Activated CD8-positive, alpha-beta memory T cell treated with anti-CD3 and anti-CD28 coated beads, Interleukin-2, amount 50 U/mL, for 1 hour (primary cell): ENCODE data around the gene DVL1.
"Not testable (repeated sequence)": the region's sequence is repeated elsewhere in the genome, so short reads cannot be mapped to it uniquely, and the experiment has no call there.

Experiments used
- DNase-seq: peaks from one replicate; pipeline ENCODE4 v3.0.0-alpha.2; 2020; ENCODE audit errors: extremely low read depth

DVL1 gene

GRCh38 chr1:1327291-1327690 lies 21.9 kb downstream of the DVL1 start:
- no peak for DNase-seq

- DNase-seq = no peak
These were observed 23.1 kb downstream of the DVL1 start for GRCh38 chr1:1326075-1326605.

GRCh38 chr1:1325288-1326074 lies 23.7 kb downstream of the DVL1 start:
- DNase-seq = no peak

- peak; percentile 88 for DNase-seq
These were observed 24.5 kb downstream of the DVL1 start, which contains the start of the genes CPTP and INTS11 for GRCh38 chr1:1324524-1325287. Gene CPTP (plus strand): TSS chr1:1324802. CDS start chr1:1326911, 2,109 bp downstream. Gene INTS11 (minus strand): TSS chr1:1324660. CDS start chr1:1324608, 52 bp downstream.

- no peak for DNase-seq
These were observed 25.1 kb downstream of the DVL1 start for GRCh38 chr1:1324084-1324523.

- no peak for DNase-seq
These were observed 26.3 kb downstream of the DVL1 start for GRCh38 chr1:1322952-1323351.

GRCh38 chr1:1322418-1322817 lies 26.8 kb downstream of the DVL1 start:
- DNase-seq = no peak

GRCh38 chr1:1321477-1321876 lies 27.7 kb downstream of the DVL1 start:
- no peak for DNase-seq

GRCh38 chr1:1320666-1321448 lies 28.4 kb downstream of the DVL1 start:
- no peak for DNase-seq

- DNase-seq = no peak
These were observed 29.6 kb downstream of the DVL1 start for GRCh38 chr1:1319646-1319941.

GRCh38 chr1:1318777-1319645 lies 30.2 kb downstream of the DVL1 start:
- no peak for DNase-seq

- no peak for DNase-seq
These were observed 31.0 kb downstream of the DVL1 start for GRCh38 chr1:1318131-1318652.

GRCh38 chr1:1317420-1317819 lies 31.8 kb downstream of the DVL1 start:
- DNase-seq = no peak

- DNase-seq = not testable (repeated sequence)
These were observed 33.0 kb downstream of the DVL1 start for GRCh38 chr1:1316199-1316598.

GRCh38 chr1:1315435-1315954 lies 33.7 kb downstream of the DVL1 start:
- DNase-seq = no peak

GRCh38 chr1:1314678-1315335 lies 34.4 kb downstream of the DVL1 start:
- DNase-seq = no peak

GRCh38 chr1:1314237-1314586 lies 35.0 kb downstream of the DVL1 start:
- DNase-seq = no peak

- no peak for DNase-seq
These were observed 35.5 kb downstream of the DVL1 start for GRCh38 chr1:1313500-1314236.
